ENCODE results near the gene ANO1. TPM values are rescaled to one million over a fixed set of nuclear protein-coding genes. Genes with fewer than 3 reads are reported as not detected.

Gene ANO1
- total RNA-seq, 1 experiment from 2014 or later = 41.7 TPM

- no peak for TF ChIP-seq EGR1 (IDR thresholded peaks at IDR 0.05; ENCODE audit: low read depth)
- TF ChIP-seq RAD21 (IDR thresholded peaks at IDR 0.05; ENCODE audit: low read depth) = no peak
- no peak for TF ChIP-seq REST (IDR thresholded peaks at IDR 0.05; ENCODE audit: low read depth)
- TF ChIP-seq ATF3 (IDR thresholded peaks at IDR 0.05) = no peak
- TF ChIP-seq ELF1 (IDR thresholded peaks at IDR 0.05; ENCODE audit: borderline replicate concordance, low read depth) = no peak
- TF ChIP-seq SRF (IDR thresholded peaks at IDR 0.05; ENCODE audit: low read depth) = no peak
- TF ChIP-seq CBX3 (IDR thresholded peaks at IDR 0.05; ENCODE audit: low read depth) = no peak
- TF ChIP-seq ZFX (IDR thresholded peaks at IDR 0.05) = no peak
- no peak for TF ChIP-seq ZNF274 (IDR thresholded peaks at IDR 0.05; ENCODE audit: low read depth, low read length)
- TF ChIP-seq MAX (IDR thresholded peaks at IDR 0.05) = no peak
- TF ChIP-seq JUND (IDR thresholded peaks at IDR 0.05) = no peak
- no peak for TF ChIP-seq POLR2A (IDR thresholded peaks at IDR 0.05; ENCODE audit: borderline replicate concordance, extremely low read depth, insufficient read depth, insufficient read length)
- no peak for TF ChIP-seq YY1 (IDR thresholded peaks at IDR 0.05; ENCODE audit: extremely low read depth, insufficient replicate concordance, low read depth, low read length)
- intact Hi-C loops (cut with micrococcal nuclease) = no loop called here
- no TSS peak for BruUV-seq (replicated peaks)
- H3K9me3 ChIP-seq (ENCODE audit: control insufficient read depth in 1 of 2, insufficient read depth in 1 of 2, low read depth in 1 of 2, low read length in 2 of 2) = no peaks in the 10 kb centered on the region
- ATAC-seq (no peak), DNase-seq (ENCODE audit: low read depth, low spot score) (no peak)
- no peak overlapping the region for H3K27ac ChIP-seq (ENCODE audit: low read depth, low read length)
- no peaks in the 10 kb centered on the region for H3K27me3 ChIP-seq (ENCODE audit: insufficient read depth, low read length)
- H3K79me2 ChIP-seq (ENCODE audit: insufficient read depth, low read length) = no peaks in the 10 kb centered on the region
- no peak overlapping the region for H3K4me3 ChIP-seq (replicated peaks in 1 of 2; ENCODE audit: low read depth in 1 of 2, low read length in 2 of 2)
- peaks cover 8 to 21% of the 10 kb centered on the region in 2 experiments for H3K4me1 ChIP-seq (ENCODE audit: control insufficient read depth in 1 of 2, insufficient read depth in 2 of 2, low read length in 2 of 2)
- no peak overlapping the region for H2AFZ ChIP-seq (ENCODE audit: low read depth, low read length, poor library complexity, severe bottlenecking)
- H4K20me1 ChIP-seq (ENCODE audit: insufficient read depth) = no peaks in the 10 kb centered on the region
- H3K9ac ChIP-seq (ENCODE audit: low read length) = no peak overlapping the region
- no peaks in the 10 kb centered on the region for H3K9me2 ChIP-seq (ENCODE audit: insufficient read depth)
- H3K4me2 ChIP-seq (ENCODE audit: low read length) = no peak overlapping the region
- H3K36me3 ChIP-seq (ENCODE audit: control insufficient read depth in 1 of 2, insufficient read depth in 2 of 2, low read length in 2 of 2) = no peaks in the 10 kb centered on the region
- ChIA-PET RAD21 (ENCODE audit: low non-redundant PET in 1 of 2, low total read pairs in 2 of 2, uncharacterized antibody in 2 of 2, unreplicated experiment in 2 of 2) (no interaction called here), POLR2A (no interaction called here), CTCF (no interaction called here)
These were observed 57.5 kb downstream of the ANO1 start for GRCh38 chr11:70135625-70136059.

Data from HCT116 (cell line).